Caco-2 (cell line): Measurements from ENCODE around the gene STAP2. TPM values are rescaled to one million over a fixed set of nuclear protein-coding genes. Genes with fewer than 3 reads are reported as not detected.

ENCODE experiments used
- BruUV-seq: library from RNA; stranded (reverse); fragments of 400-500 nt; replicated peaks from 2 replicates; lab custom pipeline; 2021; lab: Mats Ljungman, UMichigan
- CTCF ChIA-PET: fragments of 300-600 bp; sonication (Branson Sonifier 250); formaldehyde crosslinking; loops from one replicate; lab custom pipeline; 2022; ENCODE audit warnings: antibody characterized with exemption; lab: Charles Lee
- POLR2A ChIA-PET: fragments of 300-600 bp; sonication (Branson Sonifier 250); formaldehyde crosslinking; loops from one replicate; lab custom pipeline; 2022; ENCODE audit warnings: antibody characterized with exemption; lab: Charles Lee
- DNase-seq, 2 experiments: peaks; one replicate each; pipeline versions ENCODE4 v3.0.0 to v3.0.0-alpha.2; 2020 to 2022
- H3K27me3 ChIP-seq: replicated peaks from 2 replicates; pipeline ENCODE4 v1.6.0; 2011; ENCODE audit warnings: low read length; ENCODE audit not compliant: control insufficient read depth, insufficient read depth
- H3K36me3 ChIP-seq: 2 replicates; pipeline ENCODE4 v1.5.1; 2011; ENCODE audit warnings: low read length; ENCODE audit not compliant: control insufficient read depth, insufficient read depth
- H3K4me1 ChIP-seq: fragments of 250-450 bp; sonication (Bioruptor Pico); 2 replicates; pipeline ENCODE4 v1.5.1; 2020; ENCODE audit warnings: mild to moderate bottlenecking
- H3K4me3 ChIP-seq: 2 replicates; pipeline ENCODE4 v1.5.1; 2011; ENCODE audit warnings: low read depth, mild to moderate bottlenecking, control low read depth, low read length
- H3K9me3 ChIP-seq: fragments of 250-450 bp; sonication (Bioruptor Pico); 2 replicates; pipeline ENCODE4 v1.5.1; 2020; ENCODE audit warnings: mild to moderate bottlenecking, moderate library complexity
- H3K27ac Mint-ChIP-seq: one replicate; pipeline ENCODE4 v1.8.0; 2022; ENCODE audit warnings: mixed read lengths; ENCODE audit not compliant: unreplicated experiment
- H3K27me3 Mint-ChIP-seq: one replicate; pipeline ENCODE4 v1.8.0; 2022; ENCODE audit warnings: mixed read lengths; ENCODE audit not compliant: insufficient read depth, unreplicated experiment
- H3K36me3 Mint-ChIP-seq: one replicate; pipeline ENCODE4 v1.8.0; 2022; ENCODE audit warnings: mild to moderate bottlenecking, mixed read lengths; ENCODE audit not compliant: insufficient read depth, unreplicated experiment
- H3K4me1 Mint-ChIP-seq: one replicate; pipeline ENCODE4 v1.8.0; 2022; ENCODE audit warnings: low read depth, mixed read lengths; ENCODE audit not compliant: unreplicated experiment
- H3K4me3 Mint-ChIP-seq: one replicate; pipeline ENCODE4 v1.8.0; 2022; ENCODE audit warnings: mild to moderate bottlenecking, moderate library complexity, mixed read lengths; ENCODE audit not compliant: unreplicated experiment
- H3K9me3 Mint-ChIP-seq: one replicate; pipeline ENCODE4 v1.8.0; 2022; ENCODE audit warnings: mixed read lengths; ENCODE audit not compliant: unreplicated experiment
- CTCF ChIP-seq, 2 experiments: fragments of 200-600 bp in 1 of 2; IDR thresholded peaks; 1 replicate in 1 of 2; 2 replicates in 1 of 2; pipeline versions ENCODE4 v1.5.1 to v1.8.0; 2011 to 2022; ENCODE audit warnings: antibody characterized with exemption in 1 of 2, control low read depth in 1 of 2, inconsistent platforms in 1 of 2, low read depth in 1 of 2, low read length in 1 of 2, mild to moderate bottlenecking in 1 of 2, moderate library complexity in 1 of 2; ENCODE audit not compliant: insufficient read depth in 1 of 2, severe bottlenecking in 1 of 2, unreplicated experiment in 1 of 2
- intact Hi-C: fragments of 100-400 bp; cut with micrococcal nuclease; formaldehyde crosslinking; loops from one replicate; pipeline ENCODE4 v1.10.0; 2022; ENCODE audit not compliant: unreplicated experiment
- total RNA-seq: library from RNA; stranded (reverse); gene quantifications from 2 replicates; pipeline ENCODE4 v1.2.3, GENCODE V29; 2022

Gene STAP2
- total RNA-seq, 1 experiment from 2014 or later = 71.6 TPM

- Histone ChIP-seq H3K27me3 (no peaks in the 10 kb centered on the region), H3K4me1 (no peaks in the 10 kb centered on the region), H3K9me3 (0 out of 2 replicates have a peak, but pooled peaks cover 6% of the 10 kb centered on the region), H3K4me3 (no peak overlapping the region), H3K36me3 (no peaks in the 10 kb centered on the region)
- H3K9me3 Mint-ChIP-seq = peaks cover 15% of the 10 kb centered on the region
- TF ChIP-seq CTCF (IDR thresholded peaks at IDR 0.05; ENCODE audit: insufficient read depth in 1 of 2, low read depth in 1 of 2, low read length in 1 of 2, severe bottlenecking in 1 of 2, unreplicated experiment in 1 of 2) = no peak
- POLR2A ChIA-PET = no interaction called here
- no TSS peak for BruUV-seq
- no peak for DNase-seq
- H3K27ac Mint-ChIP-seq = no peak overlapping the region
- intact Hi-C loops = no loop called here
- H3K27me3 Mint-ChIP-seq = no peaks in the 10 kb centered on the region
- H3K36me3 Mint-ChIP-seq = peaks cover 57% of the 10 kb centered on the region
- no peak overlapping the region for H3K4me3 Mint-ChIP-seq
- CTCF ChIA-PET = no interaction called here
- H3K4me1 Mint-ChIP-seq = peaks cover 5% of the 10 kb centered on the region
These were observed 14.4 kb downstream of the STAP2 start for GRCh38 chr19:4324228-4324627.

- ChIA-PET POLR2A (no interaction called here), CTCF (interaction anchor here (0.7 kb wide), 1 partner anchor 24 kb away, joined by 4 read pairs; no protein-coding TSS in a partner anchor)
- H3K27me3 ChIP-seq = no peaks in the 10 kb centered on the region
- Mint-ChIP-seq H3K4me1 (peaks cover 5% of the 10 kb centered on the region), H3K27ac (no peak overlapping the region), H3K36me3 (peaks cover 57% of the 10 kb centered on the region), H3K4me3 (no peak overlapping the region), H3K27me3 (no peaks in the 10 kb centered on the region), H3K9me3 (peaks cover 21% of the 10 kb centered on the region)
- BruUV-seq = no TSS peak
- no peaks in the 10 kb centered on the region for H3K4me1 ChIP-seq
- H3K36me3 ChIP-seq = no peaks in the 10 kb centered on the region
- H3K9me3 ChIP-seq = 0 out of 2 replicates have a peak, but pooled peaks cover 6% of the 10 kb centered on the region
- intact Hi-C loops = no loop called here
- TF ChIP-seq CTCF (IDR thresholded peaks at IDR 0.05; ENCODE audit: insufficient read depth in 1 of 2, low read depth in 1 of 2, low read length in 1 of 2, severe bottlenecking in 1 of 2, unreplicated experiment in 1 of 2) = no peak
- DNase-seq = no peak
- no peak overlapping the region for H3K4me3 ChIP-seq
These were observed 14.9 kb downstream of the STAP2 start for GRCh38 chr19:4323692-4324091.

- POLR2A ChIA-PET = no interaction called here
- no peak for DNase-seq
- intact Hi-C loops = no loop called here
- Mint-ChIP-seq H3K4me3 (no peak overlapping the region), H3K27me3 (no peaks in the 10 kb centered on the region), H3K9me3 (peaks cover 26% of the 10 kb centered on the region), H3K36me3 (peaks cover 56% of the 10 kb centered on the region), H3K27ac (no peak overlapping the region), H3K4me1 (peaks cover 5% of the 10 kb centered on the region)
- no TSS peak for BruUV-seq
- Histone ChIP-seq H3K36me3 (no peaks in the 10 kb centered on the region), H3K4me3 (no peak overlapping the region), H3K27me3 (no peaks in the 10 kb centered on the region), H3K9me3 (0 out of 2 replicates have a peak, but pooled peaks cover 6% of the 10 kb centered on the region), H3K4me1 (no peaks in the 10 kb centered on the region)
- CTCF ChIA-PET = interaction anchor here (0.6 to 1.4 kb wide), 5 partner anchors 19 to 183 kb away, joined by 3 to 7 read pairs (median 3); no protein-coding TSS in a partner anchor
- no peak for TF ChIP-seq CTCF (IDR thresholded peaks at IDR 0.05; ENCODE audit: insufficient read depth in 1 of 2, low read depth in 1 of 2, low read length in 1 of 2, severe bottlenecking in 1 of 2, unreplicated experiment in 1 of 2)
These were observed 15.5 kb downstream of the STAP2 start for GRCh38 chr19:4322942-4323665.
